Measurements from ENCODE around the gene TEDC2.

- TF ChIP-seq CTCF (IDR thresholded peaks at IDR 0.05): no peak
- TF ChIP-seq POLR2A (IDR thresholded peaks at IDR 0.05): no peak
These were observed 10.8 kb upstream of the TEDC2 start for GRCh38 chr16:2449118-2449517.
